ENCODE data around the gene SLC17A1. TPM values are rescaled to one million over a fixed set of nuclear protein-coding genes. Genes with fewer than 3 reads are reported as not detected.
A peak's percentile ranks its signal among the peaks of the same experiment; 100 is the strongest.
"Not testable (repeated sequence)": the region's sequence is repeated elsewhere in the genome, so short reads cannot be mapped to it uniquely, and the experiment has no call there.

The SLC17A1 gene
- total RNA-seq, 1 donor from 2014 or later, result 0.85 TPM

GRCh38 chr6:25753079-25753478 lies 78.8 kb downstream of the SLC17A1 start:
- H3K27ac Mint-ChIP-seq, result no peak overlapping the region
- no peaks in the 10 kb centered on the region for H3K4me1 Mint-ChIP-seq (ENCODE audit: unreplicated experiment)
- no peak for DNase-seq (ENCODE audit: extremely low spot score, unreplicated experiment)
- peaks cover 4% of the 10 kb centered on the region for H3K27me3 Mint-ChIP-seq
- no peak overlapping the region for H3K4me3 Mint-ChIP-seq
- H3K9me3 Mint-ChIP-seq, result no peaks in the 10 kb centered on the region
- no peaks in the 10 kb centered on the region for H3K36me3 Mint-ChIP-seq
- TF ChIP-seq CTCF (conservative IDR thresholded peaks at IDR 0.05), result no peak

GRCh38 chr6:25750906-25751305 lies 80.9 kb downstream of the SLC17A1 start:
- Mint-ChIP-seq H3K4me1 (ENCODE audit: unreplicated experiment) (no peaks in the 10 kb centered on the region), H3K27ac (no peak overlapping the region), H3K9me3 (no peaks in the 10 kb centered on the region), H3K27me3 (peaks cover 4% of the 10 kb centered on the region), H3K4me3 (no peak overlapping the region), H3K36me3 (no peaks in the 10 kb centered on the region)
- TF ChIP-seq CTCF (conservative IDR thresholded peaks at IDR 0.05), result no peak
- no peak for DNase-seq (ENCODE audit: extremely low spot score, unreplicated experiment)

- no peak overlapping the region for H3K4me3 Mint-ChIP-seq
Observed at GRCh38 chr6:25749837-25750236, 82.0 kb downstream of the SLC17A1 start.

GRCh38 chr6:25748601-25749517 lies 83.0 kb downstream of the SLC17A1 start:
- DNase-seq (ENCODE audit: extremely low spot score, unreplicated experiment); H3K27me3 Mint-ChIP-seq; H3K4me1 Mint-ChIP-seq (ENCODE audit: unreplicated experiment); H3K36me3 Mint-ChIP-seq; H3K4me3 Mint-ChIP-seq; H3K9me3 Mint-ChIP-seq: not testable (repeated sequence)
- peak overlapping the region; percentile 79 for H3K27ac Mint-ChIP-seq

More at GRCh38 chr6:25749837-25750236, 82.0 kb downstream of the SLC17A1 start:
- TF ChIP-seq CTCF (conservative IDR thresholded peaks at IDR 0.05), result no peak
- Mint-ChIP-seq H3K27ac (no peak overlapping the region), H3K4me1 (ENCODE audit: unreplicated experiment) (no peaks in the 10 kb centered on the region), H3K27me3 (no peaks in the 10 kb centered on the region), H3K36me3 (no peaks in the 10 kb centered on the region), H3K9me3 (no peaks in the 10 kb centered on the region)
- no peak for DNase-seq (ENCODE audit: extremely low spot score, unreplicated experiment)

- H3K4me3 Mint-ChIP-seq, result no peak overlapping the region
Observed at GRCh38 chr6:25748049-25748448, 83.8 kb downstream of the SLC17A1 start.

More at GRCh38 chr6:25748049-25748448, 83.8 kb downstream of the SLC17A1 start:
- Mint-ChIP-seq H3K9me3 (no peaks in the 10 kb centered on the region), H3K4me1 (ENCODE audit: unreplicated experiment) (no peaks in the 10 kb centered on the region), H3K27ac (peak overlapping the region; percentile 79), H3K27me3 (no peaks in the 10 kb centered on the region), H3K36me3 (no peaks in the 10 kb centered on the region)
- TF ChIP-seq CTCF (conservative IDR thresholded peaks at IDR 0.05), result no peak
- DNase-seq (ENCODE audit: extremely low spot score, unreplicated experiment), result no peak

Measured in type B pancreatic cell (in vitro differentiated cells).